Measurements from ENCODE around the gene CAVIN2. TPM values are rescaled to one million over a fixed set of nuclear protein-coding genes. Genes with fewer than 3 reads are reported as not detected.
A peak's percentile ranks its signal among the peaks of the same experiment; 100 is the strongest.

Gene CAVIN2
- polyA plus RNA-seq, 2 of the 4 experiments (the other 2 are of a cell fraction), result 9.6 to 20.3 TPM

GRCh38 chr2:191847764-191848163, 876 bp upstream of the CAVIN2 start:
- Histone ChIP-seq H3K4me3 (peak overlapping the region; percentile 53; the same call in 2 of the 3 replicates), H3K27ac (peak overlapping the region; percentile 9 to 71; a peak in 5 of 6 replicates), H3K4me1 (peaks cover 30% of the 10 kb centered on the region), H3K9me3 (no peaks in the 10 kb centered on the region), H3K4me2 (peak overlapping the region; percentile 81)
- no peak for FAIRE-seq
- ATAC-seq, result no peak
- DNase-seq (ENCODE audit: low read depth in 1 of 2, low spot score in 1 of 2), result no peak
- CTCF ChIA-PET, result interaction anchor here (1.4 to 3.8 kb wide), 3 partner anchors 35 to 315 kb away, joined by 8 to 17 read pairs (median 8); no protein-coding TSS in a partner anchor
- TF ChIP-seq MAZ (IDR thresholded peaks at IDR 0.05; ENCODE audit: borderline replicate concordance, low read depth, low read length), result no peak
- no peak for TF ChIP-seq ZC3H11A (IDR thresholded peaks at IDR 0.05)
- TF ChIP-seq EP300 (IDR thresholded peaks at IDR 0.05), result no peak
- no peak for TF ChIP-seq TP53 (CRISPR knock-in tag; IDR thresholded peaks at IDR 0.05)
- no peak for TF ChIP-seq HOXB13 (CRISPR knock-in tag; IDR thresholded peaks at IDR 0.05; ENCODE audit: low read depth)
- no peak for TF ChIP-seq TFCP2L1 (CRISPR knock-in tag; IDR thresholded peaks at IDR 0.05)
- no peak for TF ChIP-seq ELK1 (IDR thresholded peaks at IDR 0.05; ENCODE audit: low read depth, low read length)
- TF ChIP-seq POLR2A (IDR thresholded peaks at IDR 0.05; ENCODE audit: low read length), result no peak
- TF ChIP-seq CBX2 (IDR thresholded peaks at IDR 0.05; ENCODE audit: borderline replicate concordance, low read depth), result no peak
- 57% methylated on average over 4 of the region's 4 CpGs for WGBS (ENCODE audit: missing lambda C conversion rate)
- POLR2A ChIA-PET, result no interaction called here

GRCh38 chr2:191845876-191846514, 893 bp downstream of the CAVIN2 start:
- Histone ChIP-seq H3K27ac (peak overlapping the region; percentile 71 to 87), H3K4me1 (peaks cover 28% of the 10 kb centered on the region), H3K4me2 (peak overlapping the region; percentile 81), H3K4me3 (peak overlapping the region; percentile 53), H3K9me3 (no peaks in the 10 kb centered on the region)
- ATAC-seq (peak; percentile 12 to 39), DNase-seq (ENCODE audit: low read depth in 1 of 2, low spot score in 1 of 2) (no peak), FAIRE-seq (no peak)
- POLR2A ChIA-PET, result no interaction called here
- TF ChIP-seq KDM5A (IDR thresholded peaks at IDR 0.05) (no peak), JUN (IDR thresholded peaks at IDR 0.05) (0 out of 5 replicates have a peak, but pooled peaks of 1 of the 2 experiments have one; percentile 17), CEBPB (IDR thresholded peaks at IDR 0.05) (no peak)
- CTCF ChIA-PET, result interaction anchor here (1.3 to 3.8 kb wide), 6 partner anchors 11 to 317 kb away, joined by 4 to 17 read pairs (median 8); no protein-coding TSS in a partner anchor
- WGBS (ENCODE audit: missing lambda C conversion rate), result 8% methylated on average over 11 of the region's 11 CpGs

GRCh38 chr2:191845248-191845715, 1.6 kb downstream of the CAVIN2 start:
- DNase-seq (ENCODE audit: low read depth in 1 of 2, low spot score in 1 of 2) (peak in 1 of 2 experiments; percentile 40), FAIRE-seq (no peak), ATAC-seq (peak; percentile 35 to 55; a peak in 3 of 6 replicates)
- Histone ChIP-seq H3K4me1 (peaks cover 35% of the 10 kb centered on the region), H3K27ac (peak overlapping the region; percentile 71 to 87), H3K9me3 (no peaks in the 10 kb centered on the region), H3K4me2 (peak overlapping the region; percentile 81), H3K4me3 (peak overlapping the region; percentile 53)
- CTCF ChIA-PET, result interaction anchor here (3.8 kb wide), 1 partner anchor 317 kb away, joined by 17 read pairs; no protein-coding TSS in a partner anchor
- POLR2A ChIA-PET, result no interaction called here
- TF ChIP-seq TP53 (CRISPR knock-in tag; IDR thresholded peaks at IDR 0.05), result no peak
- TF ChIP-seq HES2 (IDR thresholded peaks at IDR 0.05), result no peak
- no peak for TF ChIP-seq MAX (IDR thresholded peaks at IDR 0.05)
- no peak for TF ChIP-seq NR3C1 (IDR thresholded peaks at IDR 0.05)
- no peak for TF ChIP-seq MYC (IDR thresholded peaks at IDR 0.05; ENCODE audit: borderline replicate concordance, low read length)
- 0 out of 4 replicates have a peak, but pooled peaks of 1 of the 2 experiments have one; percentile 2 for TF ChIP-seq CEBPB (IDR thresholded peaks at IDR 0.05)
- TF ChIP-seq CBX8 (IDR thresholded peaks at IDR 0.05), result no peak
- no peak for TF ChIP-seq SREBF2 (IDR thresholded peaks at IDR 0.05)
- peak in 1 of 2 experiments; percentile 19; a peak in 1 of 5 replicates for TF ChIP-seq RAD21 (conservative IDR thresholded peaks at IDR 0.05 in 1 of 2, IDR thresholded peaks at IDR 0.05 in 1 of 2)
- TF ChIP-seq RCOR1 (IDR thresholded peaks at IDR 0.05; ENCODE audit: low read depth, low read length), result no peak
- 17% methylated on average over 9 of the region's 9 CpGs for WGBS (ENCODE audit: missing lambda C conversion rate)
